Pancreas (tissue), 10 donors: ENCODE measurements around the gene SIK2. TPM values are rescaled to one million over a fixed set of nuclear protein-coding genes. Genes with fewer than 3 reads are reported as not detected.

Source experiments
- ATAC-seq, 4 donors: fragments of 200-7000 bp; cut with Tn5 transposase; one replicate each; pipeline versions ENCODE4 v1.8.0 to v1.9.1; 2020; ENCODE audit warnings: mild to moderate bottlenecking in 4 of 4, moderate library complexity in 4 of 4
- DNase-seq, 6 donors: peaks; one replicate each; pipeline ENCODE4 v3.0.0-alpha.2; 2020
- FAIRE-seq: peaks from 2 replicates; lab custom pipeline; 2012; peaks lifted over from hg19 to GRCh38; lab: Jason Lieb, UNC
- H3K27ac ChIP-seq, 4 donors: fragments of 200-600 bp; sonication (generic); 1 replicate in 3 of 4; 2 replicates in 1 of 4; pipeline versions ENCODE4 v1.5.0 to v1.8.0; 2020
- H3K27me3 ChIP-seq, 4 donors: fragments of 200-600 bp; one replicate each; pipeline ENCODE4 v1.8.0; 2021
- H3K36me3 ChIP-seq, 3 donors: fragments of 200-600 bp; sonication (generic) in 1 of 3; one replicate each; pipeline versions ENCODE4 v1.5.0 to v1.8.0; 2020 to 2021
- H3K4me1 ChIP-seq, 3 donors: fragments of 200-600 bp; one replicate each; pipeline ENCODE4 v1.8.0; 2021
- H3K4me3 ChIP-seq, 4 donors: fragments of 200-600 bp; sonication (generic) in 2 of 4; one replicate each; pipeline versions ENCODE4 v1.5.0 to v1.8.0; 2020 to 2021
- H3K9me3 ChIP-seq, 4 donors: fragments of 200-600 bp; one replicate each; pipeline ENCODE4 v1.8.0; 2021
- CTCF ChIP-seq, 4 donors: fragments of 200-600 bp; sonication (generic) in 3 of 4; IDR thresholded peaks; one replicate each; pipeline versions ENCODE4 v1.5.0 to v1.8.0; 2021; ENCODE audit warnings: antibody characterized with exemption in 4 of 4
- WGBS, 2 donors: extraction: QIAGEN DNeasy Blood & Tissue Kit; methylation state at CpG; one replicate each; pipeline ENCODE4 v1.1.7; 2013; 5-methylcytosine and 5-hydroxymethylcytosine counted together
- intact Hi-C, 3 donors: fragments of 100-400 bp; cut with DNase I; formaldehyde crosslinking; loops; one replicate each; pipeline versions ENCODE4 v1.11.1 to v1.14.2; 2022
- polyA plus RNA-seq, 2 donors: library from polyadenylated mRNA; stranded (reverse); fragments of 200-250 nt; gene quantifications; one replicate each; pipeline ENCODE4 v1.2.3, GENCODE V29; 2013
- total RNA-seq, 6 donors: library from RNA; stranded (reverse); fragmentation: NEBNext Ultra II Directional in 4 of 6; extraction: Animal tissue kit (Norgen Biotek cat#: 25700) in 4 of 6; gene quantifications; one replicate each; pipeline versions ENCODE4 v1.2.1 to v1.2.4, GENCODE V29; 2021 to 2023
- donor health status: healthy with polysubstance abuse.
- donor health status: DM: no; HTN: no; CAD: no; lungs with moderate emphysema.
- donor health status: DM: no; HTN: no; CAD: no.
- donor health status: control.
- donor health status: control.
- donor health status: Bipolar disorder and iron deficiency.
- donor health status: DM: yes; HTN: yes; CAD: no.
- donor health status: DM: no; HTN: no; CAD: no.
- donor health status: DM: no; HTN: no; CAD: no.
- donor health status: DM: yes; HTN: yes; CAD: no.

The SIK2 gene
- total and polyA plus RNA-seq, 8 donors, result 4.7 to 24.7 (median 17.5) TPM

DNA sequence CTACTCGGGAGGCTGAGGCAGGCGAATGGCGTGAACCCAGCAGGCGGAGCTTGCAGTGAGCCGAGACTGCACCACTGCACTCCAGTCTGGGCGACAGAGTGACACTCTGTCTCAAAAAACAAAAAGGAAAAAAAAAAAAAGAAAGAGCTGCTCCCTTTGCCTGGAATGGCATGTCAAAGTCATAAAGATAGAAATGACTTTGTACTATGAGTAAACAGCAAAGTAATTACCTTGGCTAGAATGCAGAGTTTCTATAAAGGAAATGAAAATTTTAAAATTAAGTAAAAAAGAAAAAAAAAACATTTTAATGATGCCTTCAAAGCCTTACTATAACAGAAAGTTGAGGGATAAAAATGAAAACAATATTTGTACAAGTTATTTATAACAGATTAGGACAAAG is 153.8 kb downstream of the SIK2 start:
- Histone ChIP-seq H3K4me3 (no peak overlapping the region), H3K27me3 (no peaks in the 10 kb centered on the region), H3K4me1 (peaks cover 19 to 33% (median 22%) of the 10 kb centered on the region in 3 donors), H3K27ac (no peak overlapping the region), H3K9me3 (no peaks in the 10 kb centered on the region), H3K36me3 (peaks cover 0 to 83% (median 31%) of the 10 kb centered on the region in 3 donors)
- ATAC-seq, result no peak
- FAIRE-seq, result no peak
- DNase-seq, result no peak
- intact Hi-C loops, result no loop called here
- TF ChIP-seq CTCF (IDR thresholded peaks at IDR 0.05), result no peak
- whole genome bisulfite sequencing, 2 donors, result 95 to 98% methylated on average over 6 of the region's 6 CpGs

DNA sequence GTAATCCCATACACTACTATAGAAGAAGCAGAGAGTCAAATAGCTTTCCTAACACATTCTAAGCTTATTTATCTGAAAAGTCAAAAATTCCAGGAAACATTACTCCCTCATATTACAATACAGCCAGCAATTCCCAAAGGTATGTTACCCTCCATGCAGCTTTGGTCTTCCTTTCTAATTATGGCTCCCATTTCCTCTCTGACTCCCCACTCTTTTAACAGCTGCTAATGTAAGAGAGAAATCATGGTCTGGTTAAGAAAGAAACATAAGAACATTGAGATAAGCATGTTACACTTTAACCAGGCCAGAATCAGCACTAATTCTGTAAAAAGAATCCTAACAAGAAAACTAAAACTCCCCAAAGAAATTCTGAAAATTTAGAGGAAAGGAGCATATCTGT is 157.1 kb downstream of the SIK2 start:
- no peak for FAIRE-seq
- Histone ChIP-seq H3K27ac (peak overlapping the region; percentile 3 to 65 (median 50)), H3K4me3 (peak overlapping the region in 1 of 4 donors; percentile 4), H3K36me3 (peaks cover 0 to 65% (median 18%) of the 10 kb centered on the region in 3 donors), H3K27me3 (no peaks in the 10 kb centered on the region), H3K4me1 (peaks cover 28 to 61% (median 29%) of the 10 kb centered on the region in 3 donors), H3K9me3 (no peaks in the 10 kb centered on the region)
- no peak for TF ChIP-seq CTCF (IDR thresholded peaks at IDR 0.05)
- peak; percentile 51 to 74 (median 61) for ATAC-seq
- intact Hi-C loops, result no loop called here
- DNase-seq, result no peak

- intact Hi-C loops, result no loop called here
- peaks cover 0 to 60% (median 15%) of the 10 kb centered on the region in 3 donors for H3K36me3 ChIP-seq
- H3K4me3 ChIP-seq, result peak overlapping the region in 1 of 4 donors; percentile 4
- ATAC-seq (peak; percentile 26 to 44 (median 32)), DNase-seq (no peak), FAIRE-seq (no peak)
- WGBS, 2 donors, result 34 to 46% methylated on average over 5 of the region's 5 CpGs
- peaks cover 29 to 65% (median 32%) of the 10 kb centered on the region in 3 donors for H3K4me1 ChIP-seq
- TF ChIP-seq CTCF (IDR thresholded peaks at IDR 0.05), result no peak
- H3K9me3 ChIP-seq, result no peaks in the 10 kb centered on the region
- no peaks in the 10 kb centered on the region for H3K27me3 ChIP-seq
- peak overlapping the region in 3 of 4 donors; percentile 40 to 65 (median 60) for H3K27ac ChIP-seq
These were observed 157.6 kb downstream of the SIK2 start for GRCh38 chr11:111759778-111760407.

DNA sequence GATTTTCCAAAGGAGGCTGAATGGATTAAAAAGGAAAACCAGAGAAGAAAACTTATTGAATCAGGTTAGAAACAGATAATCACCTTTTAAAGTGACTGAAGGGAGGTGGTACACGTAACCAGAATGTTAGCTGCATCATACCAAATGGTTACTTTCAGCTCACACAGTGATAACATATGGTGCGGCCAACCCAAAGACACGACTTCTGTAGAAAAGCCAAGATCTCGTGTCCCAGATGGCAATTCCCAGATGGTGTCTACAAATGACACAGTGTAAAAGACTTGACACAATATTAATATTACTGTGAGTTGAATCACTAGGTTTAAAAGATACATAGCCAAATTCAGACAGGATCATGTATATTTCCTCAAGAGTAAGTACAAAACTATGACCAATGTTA is 158.8 kb downstream of the SIK2 start:
- 29 to 32% methylated on average over 4 of the region's 4 CpGs for WGBS, 2 donors
- peak in 1 of 6 donors; percentile 45 for DNase-seq
- H3K36me3 ChIP-seq, result peaks cover 0 to 51% (median 9%) of the 10 kb centered on the region in 3 donors
- H3K9me3 ChIP-seq, result no peaks in the 10 kb centered on the region
- H3K27ac ChIP-seq, result peak overlapping the region; percentile 9 to 65 (median 50)
- no peak overlapping the region for H3K4me3 ChIP-seq
- FAIRE-seq, result no peak
- peak; percentile 21 to 34 (median 24) for ATAC-seq
- peaks cover 29 to 65% (median 31%) of the 10 kb centered on the region in 3 donors for H3K4me1 ChIP-seq
- intact Hi-C loops, result no loop called here
- TF ChIP-seq CTCF (IDR thresholded peaks at IDR 0.05), result no peak
- no peaks in the 10 kb centered on the region for H3K27me3 ChIP-seq

- peaks cover 18 to 67% (median 29%) of the 10 kb centered on the region in 3 donors for H3K4me1 ChIP-seq
- WGBS, 2 donors, result 92 to 97% methylated on average over 5 of the region's 5 CpGs
- TF ChIP-seq CTCF (IDR thresholded peaks at IDR 0.05), result no peak
- H3K4me3 ChIP-seq, result no peak overlapping the region
- peaks cover 0 to 43% (median 9%) of the 10 kb centered on the region in 3 donors for H3K36me3 ChIP-seq
- FAIRE-seq (no peak), DNase-seq (no peak), ATAC-seq (no peak)
- intact Hi-C loops, result no loop called here
- no peaks in the 10 kb centered on the region for H3K27me3 ChIP-seq
- no peak overlapping the region for H3K27ac ChIP-seq
- H3K9me3 ChIP-seq, result no peaks in the 10 kb centered on the region
These were observed 160.3 kb downstream of the SIK2 start for GRCh38 chr11:111762526-111762925.
